GM06990 (cell line): ENCODE results near the gene PRPS2.
A peak's percentile ranks its signal among the peaks of the same experiment; 100 is the strongest.

Experiments used
- DNase-seq: peaks from one replicate; pipeline ENCODE4 v3.0.0-alpha.2; 2011; ENCODE audit not compliant: insufficient read length; ENCODE audit errors: extremely low read depth
- H3K27me3 ChIP-seq: replicated peaks from 2 replicates; pipeline ENCODE4 v1.6.0; 2011; ENCODE audit warnings: low read length; ENCODE audit not compliant: control insufficient read depth, insufficient read depth
- H3K36me3 ChIP-seq: 2 replicates; pipeline ENCODE4 v1.5.1; 2011; ENCODE audit warnings: low read length; ENCODE audit not compliant: control insufficient read depth, insufficient read depth
- H3K4me3 ChIP-seq: replicated peaks from 2 replicates; pipeline ENCODE4 v1.5.1; 2011; ENCODE audit warnings: low read depth, mild to moderate bottlenecking, control low read depth, low read length
- CTCF ChIP-seq: IDR thresholded peaks from 2 replicates; pipeline ENCODE4 v1.5.1; 2011; ENCODE audit warnings: low read length, control low read depth, mild to moderate bottlenecking, inconsistent platforms; ENCODE audit not compliant: insufficient read depth, poor library complexity, severe bottlenecking

PRPS2 gene

GRCh38 chrX:12843061-12843667 lies 52.0 kb downstream of the PRPS2 start:
- Histone ChIP-seq H3K4me3 (peak overlapping the region; percentile 44), H3K36me3 (no peaks in the 10 kb centered on the region), H3K27me3 (no peaks in the 10 kb centered on the region)
- DNase-seq, result peak; percentile 44
- TF ChIP-seq CTCF, result no peak

GRCh38 chrX:12843668-12844279 lies 52.6 kb downstream of the PRPS2 start:
- DNase-seq, result peak; percentile 72
- H3K4me3 ChIP-seq, result peak overlapping the region; percentile 44
- no peaks in the 10 kb centered on the region for H3K36me3 ChIP-seq

GRCh38 chrX:12844319-12844718 lies 53.1 kb downstream of the PRPS2 start:
- no peak for TF ChIP-seq CTCF
- DNase-seq, result no peak
- H3K27me3 ChIP-seq, result no peaks in the 10 kb centered on the region
- no peaks in the 10 kb centered on the region for H3K36me3 ChIP-seq
- peak overlapping the region; percentile 39 for H3K4me3 ChIP-seq

More at GRCh38 chrX:12843668-12844279, 52.6 kb downstream of the PRPS2 start:
- no peak for TF ChIP-seq CTCF
- H3K27me3 ChIP-seq, result no peaks in the 10 kb centered on the region

- DNase-seq, result no peak
- Histone ChIP-seq H3K4me3 (no peak overlapping the region), H3K36me3 (no peaks in the 10 kb centered on the region), H3K27me3 (no peaks in the 10 kb centered on the region)
- no peak for TF ChIP-seq CTCF
These were observed 74.1 kb downstream of the PRPS2 start for GRCh38 chrX:12865359-12865758.

- H3K36me3 ChIP-seq, result no peaks in the 10 kb centered on the region
- peak within 1 kb of the TSS; percentile 62 for H3K4me3 ChIP-seq
- TF ChIP-seq CTCF, result no peak
- DNase-seq, result no peak
- no peaks in the 10 kb centered on the region for H3K27me3 ChIP-seq
These were observed 75.5 kb downstream of the PRPS2 start, which contains the start of gene TLR7 for GRCh38 chrX:12866451-12867377. TLR7 (plus strand) TSS chrX:12867072; CDS start chrX:12867579, 507 bp downstream.
